ENCODE results near the gene ADAM19. TPM values are rescaled to one million over a fixed set of nuclear protein-coding genes. Genes with fewer than 3 reads are reported as not detected.

Gene ADAM19, protein sequence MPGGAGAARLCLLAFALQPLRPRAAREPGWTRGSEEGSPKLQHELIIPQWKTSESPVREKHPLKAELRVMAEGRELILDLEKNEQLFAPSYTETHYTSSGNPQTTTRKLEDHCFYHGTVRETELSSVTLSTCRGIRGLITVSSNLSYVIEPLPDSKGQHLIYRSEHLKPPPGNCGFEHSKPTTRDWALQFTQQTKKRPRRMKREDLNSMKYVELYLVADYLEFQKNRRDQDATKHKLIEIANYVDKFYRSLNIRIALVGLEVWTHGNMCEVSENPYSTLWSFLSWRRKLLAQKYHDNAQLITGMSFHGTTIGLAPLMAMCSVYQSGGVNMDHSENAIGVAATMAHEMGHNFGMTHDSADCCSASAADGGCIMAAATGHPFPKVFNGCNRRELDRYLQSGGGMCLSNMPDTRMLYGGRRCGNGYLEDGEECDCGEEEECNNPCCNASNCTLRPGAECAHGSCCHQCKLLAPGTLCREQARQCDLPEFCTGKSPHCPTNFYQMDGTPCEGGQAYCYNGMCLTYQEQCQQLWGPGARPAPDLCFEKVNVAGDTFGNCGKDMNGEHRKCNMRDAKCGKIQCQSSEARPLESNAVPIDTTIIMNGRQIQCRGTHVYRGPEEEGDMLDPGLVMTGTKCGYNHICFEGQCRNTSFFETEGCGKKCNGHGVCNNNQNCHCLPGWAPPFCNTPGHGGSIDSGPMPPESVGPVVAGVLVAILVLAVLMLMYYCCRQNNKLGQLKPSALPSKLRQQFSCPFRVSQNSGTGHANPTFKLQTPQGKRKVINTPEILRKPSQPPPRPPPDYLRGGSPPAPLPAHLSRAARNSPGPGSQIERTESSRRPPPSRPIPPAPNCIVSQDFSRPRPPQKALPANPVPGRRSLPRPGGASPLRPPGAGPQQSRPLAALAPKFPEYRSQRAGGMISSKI
- 33.5 and 45.6 TPM in 2 replicates for total RNA-seq (2014; rRNA removed; shearing (Covaris generic))
- 87.0 and 101 TPM in 2 replicates for polyA plus RNA-seq (2015; cell fraction: cytosol; rRNA removed)
- polyA plus RNA-seq (2015; cell fraction: nucleus; rRNA removed), result 132 and 136 TPM in 2 replicates

DNA sequence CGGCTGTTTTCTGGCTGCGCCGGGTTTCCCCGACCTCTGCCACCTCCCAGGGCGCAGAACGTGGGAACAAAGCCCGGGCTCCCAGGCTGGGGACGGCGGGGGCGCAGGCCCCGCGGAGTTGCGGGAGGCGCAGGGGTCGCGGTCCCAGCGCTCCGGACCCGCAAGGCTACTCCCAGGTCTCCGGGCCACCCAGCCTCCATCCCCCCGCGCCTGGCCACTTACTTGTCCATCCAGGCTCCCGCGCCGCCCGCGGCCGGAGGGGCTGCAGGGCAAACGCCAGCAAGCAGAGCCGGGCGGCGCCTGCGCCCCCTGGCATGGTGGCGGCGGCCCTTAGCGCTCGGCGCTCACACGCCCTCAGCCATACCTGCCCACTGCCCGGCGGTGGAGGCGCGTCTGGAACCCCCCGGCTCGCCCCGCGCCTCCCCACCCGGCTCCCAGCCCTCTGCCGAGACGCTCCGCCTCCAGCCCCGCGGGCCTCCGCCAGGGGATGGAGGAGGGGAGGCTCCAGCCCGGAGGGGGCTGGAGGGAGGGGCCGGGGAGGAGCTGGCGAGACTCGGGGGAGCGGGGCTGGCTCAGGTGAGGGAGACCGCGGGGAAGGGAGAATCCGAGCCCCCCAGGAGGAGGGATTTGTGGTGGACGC lies at the start of gene ADAM19:
ADAM19 (minus strand) TSS at position 395 of the 640 bp plus-strand sequence; CDS start at position 316, 79 bp downstream.
- peak; percentile 63 for DNase-seq (ENCODE audit: low read depth)

DNA sequence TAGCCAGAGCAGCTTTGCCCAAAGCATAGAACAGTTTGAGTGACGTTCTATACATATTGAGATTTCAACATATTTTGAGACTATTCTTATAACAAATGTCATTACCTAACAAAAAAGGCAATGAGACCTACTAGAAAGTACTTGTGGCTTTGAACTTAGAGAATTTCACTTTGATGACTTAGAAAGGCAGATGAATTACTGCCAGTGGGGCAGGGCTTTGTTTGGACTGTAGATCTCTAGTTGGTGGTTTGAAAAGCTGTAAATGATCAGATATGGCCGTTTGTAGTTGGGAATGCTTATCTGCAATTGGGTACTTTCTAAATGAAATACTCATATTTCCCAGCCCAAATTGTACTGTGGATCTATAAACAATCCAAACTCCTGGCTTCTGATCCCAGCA lies 48.6 kb upstream of the ADAM19 start:
- no peak for DNase-seq (ENCODE audit: low read depth)

DNA sequence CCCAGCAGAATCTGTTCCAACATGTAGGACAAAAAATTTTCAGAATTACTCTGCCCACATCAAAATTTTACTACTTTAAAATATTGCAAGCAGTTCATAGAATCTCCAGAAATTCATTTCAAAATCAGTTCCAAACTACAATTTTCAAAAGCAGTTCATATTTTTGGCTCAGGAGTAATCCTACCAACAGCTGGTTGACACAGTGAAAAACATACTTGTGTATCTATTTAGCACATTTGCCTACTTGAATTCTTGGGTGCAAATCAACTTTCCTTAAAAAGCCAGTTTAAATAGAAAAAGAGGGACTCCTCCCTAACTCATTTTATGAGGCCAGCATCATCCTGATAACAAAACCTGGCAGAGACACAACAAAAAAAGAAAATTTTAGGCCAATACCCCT lies 45.2 kb upstream of the ADAM19 start:
- DNase-seq (ENCODE audit: low read depth), result no peak

DNA sequence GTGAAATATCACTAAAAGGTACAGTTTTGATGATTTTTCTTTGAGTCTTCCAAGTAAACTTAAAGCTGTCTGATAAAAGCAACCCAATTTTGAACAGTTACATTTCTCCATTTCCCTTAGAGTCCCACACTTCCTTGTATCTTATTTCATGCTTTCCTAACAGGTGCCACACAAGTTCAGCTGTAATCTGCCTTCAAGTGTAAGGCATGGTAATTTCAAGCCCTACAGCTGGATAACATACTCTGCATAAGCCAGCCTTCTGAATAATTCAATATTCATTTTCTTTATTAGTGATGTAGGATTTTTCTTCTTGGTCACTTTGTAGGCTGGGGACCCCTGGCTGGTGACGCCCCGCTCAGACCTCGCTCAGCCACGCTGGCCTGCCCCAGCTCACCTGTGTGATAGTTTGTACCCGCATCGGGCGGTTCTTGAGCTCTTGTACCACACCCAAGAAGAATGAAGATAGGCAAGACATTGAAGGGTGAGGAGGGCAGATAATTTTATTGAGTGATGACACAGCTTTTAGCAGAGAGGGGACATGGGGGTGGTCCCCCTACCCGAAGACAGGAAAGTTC lies 42.7 kb upstream of the ADAM19 start:
- no peak for DNase-seq (ENCODE audit: low read depth)

DNA sequence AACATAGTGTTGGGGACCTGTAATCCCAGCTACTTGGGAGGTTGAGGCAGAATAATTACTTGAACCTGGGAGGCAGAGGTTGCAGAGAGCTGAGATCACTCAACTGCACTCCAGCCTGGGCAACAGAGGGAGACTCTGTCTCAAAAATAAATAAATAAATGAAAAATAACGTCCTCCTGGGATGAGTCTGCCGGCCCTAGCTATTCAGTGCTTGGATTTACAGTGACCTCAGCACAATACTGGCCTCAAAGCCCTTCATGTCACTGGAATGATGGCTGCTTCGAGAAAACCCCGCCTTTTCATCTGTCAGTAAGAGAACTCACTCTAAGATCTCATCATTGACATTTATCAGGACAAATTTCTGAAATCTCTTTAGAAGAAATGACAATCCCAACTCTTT lies 41.2 kb upstream of the ADAM19 start:
- DNase-seq (ENCODE audit: low read depth), result no peak

DNA sequence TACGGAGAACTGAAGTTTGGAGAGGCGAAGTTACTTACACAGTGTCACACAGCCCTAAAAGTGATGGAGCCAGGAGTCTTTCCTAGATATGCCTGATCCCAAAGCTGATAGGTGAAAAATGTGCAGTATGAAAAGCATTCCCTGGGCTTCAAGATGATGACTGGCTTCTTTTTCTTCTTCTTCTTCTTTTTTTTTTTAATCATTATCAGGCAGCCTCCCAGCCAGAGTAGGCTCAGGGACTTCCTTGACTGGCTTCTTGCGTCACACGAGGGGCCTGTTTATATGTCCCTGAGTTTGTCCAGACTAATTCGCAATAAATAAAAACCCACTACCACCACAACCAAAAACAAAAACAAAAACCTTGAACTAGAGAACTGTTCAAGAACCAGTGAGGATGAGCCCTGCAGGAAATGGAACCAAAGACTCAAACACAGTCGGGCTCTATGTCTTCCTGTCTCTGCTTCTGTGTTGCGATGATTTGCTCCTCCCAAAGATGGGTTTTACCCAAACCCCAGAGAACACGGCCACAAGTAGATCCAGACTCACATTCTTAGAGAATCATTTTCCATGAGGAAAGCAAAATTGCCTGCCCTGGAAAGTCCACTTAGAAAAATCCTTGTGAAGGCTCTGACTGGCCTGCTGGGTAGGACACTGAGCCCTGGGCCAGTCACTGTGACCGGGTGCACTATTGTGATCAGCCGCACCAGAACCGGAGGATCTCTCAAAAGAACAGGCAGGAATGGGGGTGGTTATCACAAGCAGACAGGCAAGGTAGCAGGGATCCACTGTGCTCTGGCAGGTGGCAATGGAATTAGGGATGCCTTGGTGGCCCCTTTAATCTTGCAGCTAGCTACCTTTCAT lies 38.0 kb upstream of the ADAM19 start:
- DNase-seq (ENCODE audit: low read depth), result no peak

DNA sequence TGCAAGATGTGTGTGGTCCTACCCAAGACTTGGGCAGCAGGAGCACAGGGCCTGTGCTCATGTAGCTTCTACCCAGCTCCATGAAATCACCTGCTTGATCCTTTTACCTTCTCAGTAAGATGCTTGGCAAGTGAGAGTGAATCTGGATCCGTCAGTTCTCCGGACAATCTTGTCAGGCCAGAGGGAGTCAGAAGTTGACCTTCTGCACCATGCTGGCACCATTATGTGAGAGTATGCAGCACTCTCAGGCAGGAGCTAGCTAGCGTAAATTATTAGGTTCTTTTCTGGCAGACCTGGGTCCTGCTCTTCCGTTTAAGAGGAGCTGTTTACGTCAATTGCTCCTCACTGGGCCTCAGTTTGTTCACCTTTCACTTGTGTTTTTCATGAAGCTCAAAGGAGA lies 37.0 kb upstream of the ADAM19 start:
- no peak for DNase-seq (ENCODE audit: low read depth)

DNA sequence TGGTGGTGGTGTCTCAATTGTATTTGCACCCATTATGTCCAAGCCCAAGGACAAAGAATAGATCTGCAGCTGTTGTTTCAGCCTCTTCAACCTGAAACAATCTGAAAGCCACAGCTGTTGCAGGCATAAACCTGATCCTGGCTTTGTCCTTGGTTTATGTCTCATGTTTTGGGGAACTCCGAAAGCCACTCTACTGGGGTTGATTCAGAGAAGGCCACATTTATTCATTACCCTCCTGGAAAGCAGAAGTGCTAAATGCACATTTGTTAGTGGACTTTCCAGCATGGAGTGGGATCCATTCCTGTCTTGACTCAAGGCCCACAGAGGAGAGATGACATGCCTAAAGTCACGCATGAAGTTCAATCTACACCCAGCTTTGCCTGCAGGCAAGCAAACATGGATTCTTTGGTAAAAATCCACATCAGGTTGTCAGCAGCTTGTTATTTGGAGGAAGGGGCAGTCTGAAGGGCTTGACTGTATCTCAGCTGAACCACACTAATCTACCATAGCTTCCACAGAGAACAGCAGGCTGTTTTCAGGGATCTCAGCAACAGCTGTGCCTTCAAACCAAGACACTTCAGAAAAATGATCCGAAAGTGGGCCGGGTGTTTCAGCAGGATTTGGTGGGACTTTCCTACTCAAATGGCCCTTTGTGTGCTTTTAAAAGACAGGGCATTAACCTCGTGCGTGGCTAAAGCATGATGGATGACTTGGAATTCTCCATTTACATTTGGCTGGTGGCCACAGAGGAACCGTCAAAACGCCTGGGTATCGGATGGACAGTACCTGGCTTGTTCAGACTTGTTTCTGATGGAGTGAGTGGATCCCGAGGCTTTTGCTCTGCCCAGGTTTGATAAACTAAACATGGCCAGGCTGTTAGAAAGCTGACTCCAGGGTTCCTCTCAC lies 36.2 kb upstream of the ADAM19 start:
- no peak for DNase-seq (ENCODE audit: low read depth)

DNA sequence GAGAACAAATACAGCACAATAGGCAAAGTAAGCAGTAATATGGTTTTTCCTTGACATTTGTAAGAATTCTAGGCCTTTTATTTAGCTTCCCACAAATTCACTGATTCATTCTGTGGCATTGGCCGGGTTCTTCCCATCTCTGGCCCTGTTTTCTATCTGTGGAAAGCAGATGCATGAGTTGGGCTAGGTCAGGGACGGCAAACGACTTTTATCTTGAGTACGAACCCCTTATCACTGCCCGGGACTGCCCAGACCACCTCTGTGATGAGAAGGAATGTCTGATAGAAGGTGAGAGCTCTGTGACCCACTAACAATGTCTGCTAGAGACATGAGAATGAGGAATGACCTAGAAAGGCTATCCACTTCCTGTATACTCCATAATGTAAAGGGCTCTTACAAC lies 35.4 kb upstream of the ADAM19 start:
- DNase-seq (ENCODE audit: low read depth), result no peak

DNA sequence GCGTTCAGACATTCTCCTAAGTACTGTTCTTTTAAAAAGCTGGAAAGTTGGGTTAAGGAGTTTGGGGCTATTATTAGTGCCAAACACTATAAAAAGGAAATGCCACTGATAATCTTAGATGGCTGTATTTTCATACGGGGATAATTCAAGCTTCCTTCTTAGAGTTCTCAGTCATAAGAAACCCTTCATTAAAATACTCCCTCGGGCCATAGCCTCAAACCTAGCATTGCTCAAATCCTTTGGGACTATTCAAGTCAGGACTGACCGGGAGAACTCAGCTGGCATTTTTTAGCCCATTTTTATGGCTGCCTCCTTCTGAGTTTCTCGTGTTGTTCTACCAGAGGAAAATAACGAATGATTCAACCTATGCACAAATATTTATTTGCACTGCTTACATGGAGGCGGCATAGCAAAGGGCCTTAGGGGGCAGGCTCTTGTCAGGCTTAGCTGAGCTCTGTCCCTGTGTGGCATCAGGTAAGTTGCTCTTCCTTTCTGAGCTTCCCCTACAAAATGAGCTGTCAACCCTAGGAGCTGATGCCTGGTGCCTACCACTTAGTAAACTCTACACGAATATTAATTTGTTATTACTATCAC lies 33.5 kb upstream of the ADAM19 start:
- DNase-seq (ENCODE audit: low read depth), result no peak

DNA sequence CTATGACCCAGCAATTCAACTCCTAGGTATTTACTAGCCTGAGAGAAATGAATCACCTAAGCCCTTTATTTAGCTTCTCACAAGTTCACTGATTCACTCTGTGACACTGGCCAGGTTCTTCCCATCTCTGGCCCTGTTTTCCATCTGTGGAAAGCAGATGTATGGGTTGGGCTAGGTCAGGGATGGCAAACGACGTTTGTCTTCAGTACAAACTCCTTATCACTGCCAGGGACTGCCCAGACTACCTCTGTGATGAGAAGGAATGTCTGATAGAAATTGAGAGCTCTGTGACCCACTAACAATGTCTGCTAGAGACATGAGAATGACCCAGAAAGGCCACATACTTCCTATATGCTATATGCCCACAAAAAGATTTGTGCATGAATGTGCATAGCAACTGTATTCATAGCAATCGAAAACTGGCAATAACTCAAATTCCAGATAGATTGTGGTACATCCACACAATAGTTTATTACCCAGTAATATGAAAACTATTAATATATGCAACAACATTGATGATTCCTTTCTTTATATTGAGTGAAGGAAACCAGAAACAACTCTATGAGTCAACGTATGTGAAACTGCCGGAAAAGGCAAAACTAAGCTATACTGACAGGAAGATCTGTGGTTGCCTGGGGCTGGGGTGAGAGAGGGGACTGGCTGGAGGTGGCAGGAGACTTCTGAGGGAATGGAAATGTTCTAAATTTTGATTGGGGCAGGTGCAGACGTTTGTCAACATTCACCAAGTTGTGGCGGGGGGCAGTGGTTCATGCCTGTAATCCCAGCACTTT lies 32.0 kb upstream of the ADAM19 start:
- DNase-seq (ENCODE audit: low read depth), result peak; percentile 86

DNA sequence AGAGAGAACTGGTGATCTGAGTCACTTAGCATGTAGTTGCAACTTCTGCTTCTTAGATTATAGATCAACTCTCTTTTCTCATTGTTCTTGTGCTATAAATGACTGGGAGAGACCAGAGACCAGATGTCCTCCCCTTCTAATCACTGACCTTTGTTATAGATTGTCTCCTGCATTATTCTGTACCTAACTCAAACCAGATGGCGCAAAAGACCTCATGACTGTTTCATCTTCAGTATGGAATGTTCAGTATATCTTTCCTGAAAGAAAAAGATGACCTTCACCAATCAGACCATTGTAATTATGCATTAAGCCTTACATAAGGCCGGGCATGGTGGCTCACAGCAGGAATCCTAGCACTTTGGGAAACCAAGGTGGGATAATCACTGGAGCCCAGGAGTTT lies 30.5 kb upstream of the ADAM19 start:
- no peak for DNase-seq (ENCODE audit: low read depth)

DNA sequence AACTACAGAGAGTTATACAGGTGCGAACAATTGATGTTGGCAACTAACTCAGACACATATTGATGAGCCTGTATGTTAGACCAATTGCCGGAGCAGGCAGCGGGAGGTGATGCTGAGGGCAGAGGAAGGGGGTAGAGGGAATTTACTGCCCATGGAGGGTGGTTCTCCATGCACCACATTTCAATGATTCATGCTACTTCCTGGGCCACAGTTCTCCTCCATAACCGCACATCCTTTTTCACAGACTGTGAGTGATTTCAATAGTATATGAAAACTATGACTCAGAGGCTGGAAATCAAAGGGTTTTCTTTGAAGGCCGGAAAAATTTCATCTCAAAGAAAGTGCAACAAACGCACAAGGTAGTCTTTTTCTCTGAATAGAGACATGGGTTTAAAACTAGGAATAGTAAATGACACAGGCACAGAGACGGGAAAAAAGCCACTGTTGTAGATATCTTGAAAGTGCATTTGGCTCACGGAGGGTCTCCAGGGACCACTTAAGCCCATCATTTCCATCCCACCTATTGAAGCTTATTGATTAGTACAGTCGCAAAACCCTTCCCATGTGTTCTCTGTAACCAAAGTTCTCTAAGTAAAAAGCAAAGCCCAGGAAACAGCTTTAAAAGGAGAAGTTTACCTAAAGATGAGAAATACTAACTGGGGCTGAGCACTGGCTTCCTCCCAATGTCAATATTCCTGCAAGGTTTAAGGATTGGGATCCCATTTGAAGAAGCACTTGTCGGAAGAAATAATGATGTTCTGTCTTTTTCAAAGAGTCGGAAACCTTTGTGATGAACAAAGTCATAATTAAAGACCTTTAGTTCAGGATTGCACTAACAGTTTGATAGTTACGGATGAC lies 28.0 kb upstream of the ADAM19 start:
- DNase-seq (ENCODE audit: low read depth), result peak; percentile 99

DNA sequence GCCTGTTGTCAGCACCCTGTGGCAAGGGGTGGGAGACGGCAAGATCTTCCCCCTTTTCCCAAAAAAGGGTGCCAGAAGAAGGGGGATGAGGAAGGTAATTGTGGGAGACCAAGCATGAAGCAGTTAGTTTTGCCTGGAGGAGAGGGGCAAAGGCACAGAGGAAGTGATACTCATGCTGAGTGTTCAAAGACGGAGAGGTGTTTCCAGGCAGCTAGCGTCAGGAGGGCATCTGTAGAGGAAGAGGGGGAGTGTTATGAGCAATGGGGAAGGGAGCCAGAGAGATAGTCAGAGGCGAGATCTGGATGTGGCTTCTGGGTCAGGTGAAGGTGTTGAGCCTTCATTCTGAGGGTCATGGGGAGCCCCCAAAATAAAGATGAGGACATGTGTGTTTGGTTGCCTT lies 26.9 kb upstream of the ADAM19 start:
- DNase-seq (ENCODE audit: low read depth), result peak; percentile 90

DNA sequence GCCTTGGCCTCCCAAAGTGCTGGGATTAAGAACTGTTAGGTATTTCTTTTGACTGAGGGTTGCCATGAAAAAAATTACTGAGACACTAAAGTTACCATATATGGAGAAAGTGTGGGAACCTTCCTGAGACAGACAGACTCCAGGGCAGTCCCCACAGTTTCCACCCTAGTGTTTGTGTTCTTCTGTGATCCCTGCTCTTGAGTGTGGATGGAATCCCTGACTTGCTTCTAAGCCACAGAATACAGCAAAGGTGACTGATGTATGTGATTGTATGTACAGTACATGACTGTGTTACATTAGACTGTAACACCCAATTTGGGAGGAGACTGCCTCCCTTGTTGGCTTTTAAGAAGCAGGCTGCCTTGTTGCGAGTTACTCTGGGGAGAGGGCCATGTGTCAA lies 24.7 kb upstream of the ADAM19 start:
- no peak for DNase-seq (ENCODE audit: low read depth)

DNA sequence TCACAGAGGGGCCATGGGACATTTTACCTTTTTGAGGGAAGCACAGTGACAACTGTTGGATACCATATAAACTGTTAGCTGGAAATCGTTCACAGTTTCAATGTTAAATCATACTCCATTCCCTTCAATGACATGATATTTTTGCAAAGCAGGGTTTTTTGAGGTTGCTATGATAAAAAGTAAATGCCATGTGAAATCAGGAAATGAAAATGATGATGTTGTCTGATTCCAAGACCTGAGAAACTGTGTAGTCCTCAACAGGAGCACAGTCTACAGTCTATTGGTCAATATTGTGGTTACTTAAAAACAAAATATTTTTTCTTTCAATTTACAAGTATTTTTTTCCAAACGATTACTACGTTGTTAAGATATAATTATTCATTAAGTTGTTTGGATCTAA lies 24.0 kb upstream of the ADAM19 start:
- no peak for DNase-seq (ENCODE audit: low read depth)

DNA sequence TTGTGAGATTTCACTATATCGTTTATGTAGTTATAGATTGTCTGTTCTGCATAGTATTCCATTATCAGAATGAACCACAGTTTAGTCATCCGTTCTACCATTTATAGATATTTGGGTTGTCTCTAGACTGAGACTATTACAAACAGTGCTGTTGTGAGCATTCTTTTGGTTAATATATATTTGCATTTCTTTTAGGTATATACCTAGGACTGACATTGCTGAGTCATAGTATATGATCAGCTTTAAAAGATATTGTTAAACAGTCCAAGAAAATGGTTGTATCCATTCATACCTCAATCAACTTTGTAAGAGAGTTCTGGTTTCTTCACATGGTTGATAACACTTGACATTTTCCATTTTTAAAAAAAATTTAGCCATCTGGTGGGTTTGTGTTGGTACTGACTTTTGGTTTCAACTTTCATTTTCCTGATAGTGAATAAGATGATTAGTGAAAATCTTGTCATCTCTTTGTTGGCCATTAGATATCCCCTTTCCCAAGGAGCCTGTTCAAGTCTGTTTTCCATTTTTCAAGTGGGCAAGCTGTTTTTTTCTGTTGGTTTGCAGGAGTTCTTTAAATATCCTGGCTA lies 22.9 kb upstream of the ADAM19 start:
- no peak for DNase-seq (ENCODE audit: low read depth)

All from HT1080 (cell line).